ENCODE measurements around the gene CCNJL. TPM values are rescaled to one million over a fixed set of nuclear protein-coding genes. Genes with fewer than 3 reads are reported as not detected.
"Not testable (repeated sequence)": the region's sequence is repeated elsewhere in the genome, so short reads cannot be mapped to it uniquely, and the experiment has no call there.

The CCNJL gene
- total RNA-seq, 2 experiments from 2014 or later: 0.23 TPM; not detected in 1

GRCh38 chr5:160260006-160260775 is 52.2 kb downstream of the CCNJL start:
- ATAC-seq (no peak), DNase-seq (no peak)
- H3K9me3 Mint-ChIP-seq (ENCODE audit: low read depth): no peaks in the 10 kb centered on the region
- no peaks in the 10 kb centered on the region for H3K4me1 Mint-ChIP-seq
- CTCF ChIA-PET: interaction anchor here (0.9 kb wide), 1 partner anchor 11 kb away, joined by 3 read pairs; no protein-coding TSS in a partner anchor
- H3K36me3 Mint-ChIP-seq: no peaks in the 10 kb centered on the region
- H3K4me3 Mint-ChIP-seq: no peak overlapping the region
- H3K27me3 Mint-ChIP-seq: peaks cover 23% of the 10 kb centered on the region
- H3K27ac Mint-ChIP-seq: no peak overlapping the region

GRCh38 chr5:160259341-160259740 is 53.0 kb downstream of the CCNJL start:
- CTCF ChIA-PET: no interaction called here
- Mint-ChIP-seq H3K27me3 (peaks cover 23% of the 10 kb centered on the region), H3K27ac (no peak overlapping the region), H3K36me3 (no peaks in the 10 kb centered on the region), H3K9me3 (ENCODE audit: low read depth) (no peaks in the 10 kb centered on the region), H3K4me1 (no peaks in the 10 kb centered on the region), H3K4me3 (no peak overlapping the region)
- no peak for DNase-seq
- no peak for ATAC-seq

GRCh38 chr5:160254706-160255105 is 57.7 kb downstream of the CCNJL start:
- no peak overlapping the region for H3K27ac Mint-ChIP-seq
- CTCF ChIA-PET: no interaction called here
- no peak for ATAC-seq
- H3K9me3 Mint-ChIP-seq (ENCODE audit: low read depth): no peaks in the 10 kb centered on the region
- no peaks in the 10 kb centered on the region for H3K36me3 Mint-ChIP-seq
- H3K4me1 Mint-ChIP-seq: no peaks in the 10 kb centered on the region
- H3K4me3 Mint-ChIP-seq: no peak overlapping the region
- DNase-seq: no peak
- H3K27me3 Mint-ChIP-seq: peaks cover 3% of the 10 kb centered on the region

DNA sequence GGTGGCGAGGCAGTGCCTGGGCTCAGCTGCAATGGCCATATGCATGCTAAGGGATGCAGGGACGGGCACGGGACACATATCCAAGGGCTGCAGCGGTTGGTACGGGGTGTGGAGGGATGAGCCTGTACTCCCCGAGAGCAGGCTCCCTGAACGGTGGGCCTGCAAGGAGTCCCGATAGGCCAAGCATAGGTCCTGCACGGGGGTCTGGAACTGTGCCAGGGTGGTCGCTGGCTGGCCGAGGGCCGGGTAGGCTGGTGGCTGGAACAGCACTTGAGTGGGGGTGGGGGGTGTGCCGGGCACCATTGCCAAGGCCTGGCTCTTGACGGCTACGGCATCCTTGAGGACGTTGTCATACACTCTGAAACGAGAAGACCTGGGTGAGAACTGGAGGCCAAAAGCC is 58.9 kb downstream of the CCNJL start:
- no peak overlapping the region for H3K4me3 Mint-ChIP-seq
- H3K27ac Mint-ChIP-seq: no peak overlapping the region
- CTCF ChIA-PET: interaction anchor here (0.6 kb wide), 1 partner anchor 166 kb away, joined by 4 read pairs; no protein-coding TSS in a partner anchor
- no peaks in the 10 kb centered on the region for H3K9me3 Mint-ChIP-seq (ENCODE audit: low read depth)
- no peaks in the 10 kb centered on the region for H3K4me1 Mint-ChIP-seq
- no peaks in the 10 kb centered on the region for H3K36me3 Mint-ChIP-seq
- DNase-seq (no peak), ATAC-seq (no peak)
- peaks cover 3% of the 10 kb centered on the region for H3K27me3 Mint-ChIP-seq

- CTCF ChIA-PET: interaction anchor here (0.6 kb wide), 1 partner anchor 167 kb away, joined by 4 read pairs; no protein-coding TSS in a partner anchor
Measured at GRCh38 chr5:160252916-160253315, 59.4 kb downstream of the CCNJL start.

DNA sequence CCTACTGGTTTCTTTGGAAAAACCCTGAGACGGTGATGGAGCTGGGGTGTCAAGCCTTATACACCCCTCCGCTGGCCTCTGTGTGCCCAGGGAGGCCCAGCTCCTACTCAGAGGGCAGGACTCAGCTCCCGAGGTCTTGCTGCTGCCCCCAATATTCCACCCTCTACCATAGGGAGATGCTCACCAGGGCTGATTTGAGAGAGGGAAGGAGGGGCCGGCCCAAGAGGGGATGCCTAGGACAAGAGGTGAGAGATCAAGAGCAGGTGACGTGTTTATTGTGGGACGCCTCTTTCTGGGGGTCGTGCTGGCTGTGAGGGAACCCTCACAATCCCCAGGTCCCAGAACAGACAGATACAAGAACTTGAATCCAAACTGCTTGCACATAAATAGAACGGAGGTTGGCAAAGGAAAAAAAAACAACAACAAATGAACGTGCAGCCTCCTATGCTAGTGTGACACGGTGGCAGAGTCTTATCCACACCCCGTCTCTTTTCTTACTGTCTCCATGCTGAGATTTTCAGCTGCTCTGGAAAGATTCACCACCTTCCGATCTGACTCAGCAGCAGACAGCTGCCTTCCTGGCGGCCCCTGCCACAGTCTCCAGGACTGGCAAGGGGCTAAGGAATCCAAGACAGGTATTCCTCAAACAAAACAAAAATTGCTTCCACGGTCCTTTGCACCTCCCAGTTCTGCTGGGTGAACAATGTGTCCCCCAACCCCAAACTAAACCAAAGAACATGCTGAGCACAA is 60.8 kb downstream of the CCNJL start:
- H3K27me3 Mint-ChIP-seq: peaks cover 3% of the 10 kb centered on the region
- ATAC-seq: no peak
- no peak for DNase-seq
- H3K9me3 Mint-ChIP-seq (ENCODE audit: low read depth): no peaks in the 10 kb centered on the region
- no peak overlapping the region for H3K27ac Mint-ChIP-seq
- no peaks in the 10 kb centered on the region for H3K36me3 Mint-ChIP-seq
- CTCF ChIA-PET: interaction anchor here (0.7 kb wide), 1 partner anchor 20 kb away, joined by 3 read pairs; no protein-coding TSS in a partner anchor
- no peaks in the 10 kb centered on the region for H3K4me1 Mint-ChIP-seq
- H3K4me3 Mint-ChIP-seq: no peak overlapping the region

More at GRCh38 chr5:160252916-160253315, 59.4 kb downstream of the CCNJL start:
- Mint-ChIP-seq H3K27me3 (peaks cover 3% of the 10 kb centered on the region), H3K27ac (no peak overlapping the region), H3K4me1 (no peaks in the 10 kb centered on the region), H3K4me3 (no peak overlapping the region), H3K36me3 (no peaks in the 10 kb centered on the region), H3K9me3 (ENCODE audit: low read depth) (no peaks in the 10 kb centered on the region)
- ATAC-seq (no peak), DNase-seq (no peak)

GRCh38 chr5:160250826-160251225 is 61.5 kb downstream of the CCNJL start:
- no peak for ATAC-seq
- H3K4me1 Mint-ChIP-seq: no peaks in the 10 kb centered on the region
- H3K9me3 Mint-ChIP-seq (ENCODE audit: low read depth): no peaks in the 10 kb centered on the region
- H3K27ac Mint-ChIP-seq: no peak overlapping the region
- H3K36me3 Mint-ChIP-seq: no peaks in the 10 kb centered on the region
- no peak overlapping the region for H3K4me3 Mint-ChIP-seq
- CTCF ChIA-PET: no interaction called here
- peaks cover 3% of the 10 kb centered on the region for H3K27me3 Mint-ChIP-seq
- DNase-seq: no peak

DNA sequence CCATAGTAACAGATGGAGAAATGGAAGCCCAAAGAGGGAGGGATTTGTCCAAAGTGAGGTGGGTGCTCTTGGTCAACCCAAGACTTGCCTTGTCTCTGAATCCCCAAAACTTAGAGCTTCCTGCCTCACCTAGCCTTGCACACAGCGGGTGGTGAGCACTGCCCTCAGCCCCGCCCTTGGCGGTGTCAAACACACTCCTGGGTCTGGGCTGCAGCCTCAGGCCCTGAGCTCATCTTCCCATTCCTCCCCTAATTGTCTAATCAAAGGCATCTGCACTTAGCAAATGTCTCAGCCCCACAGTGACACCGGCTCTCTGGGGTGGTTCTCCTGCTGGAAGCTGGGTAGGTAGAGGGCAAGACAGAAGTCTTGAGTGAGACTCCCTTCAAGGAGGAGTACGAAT is 62.1 kb downstream of the CCNJL start:
- no peak overlapping the region for H3K4me3 Mint-ChIP-seq
- H3K36me3 Mint-ChIP-seq: no peaks in the 10 kb centered on the region
- no peak overlapping the region for H3K27ac Mint-ChIP-seq
- ATAC-seq (no peak), DNase-seq (no peak)
- no peaks in the 10 kb centered on the region for H3K9me3 Mint-ChIP-seq (ENCODE audit: low read depth)
- no peaks in the 10 kb centered on the region for H3K4me1 Mint-ChIP-seq
- CTCF ChIA-PET: interaction anchor here (0.6 to 1.0 kb wide), 2 partner anchors 41 to 228 kb away, joined by 3 read pairs; no protein-coding TSS in a partner anchor
- peaks cover 3% of the 10 kb centered on the region for H3K27me3 Mint-ChIP-seq

- CTCF ChIA-PET: interaction anchor here (1.0 kb wide), 1 partner anchor 228 kb away, joined by 3 read pairs; no protein-coding TSS in a partner anchor
- H3K27ac Mint-ChIP-seq, H3K4me1 Mint-ChIP-seq: not testable (repeated sequence)
Measured at GRCh38 chr5:160249570-160249969, 62.8 kb downstream of the CCNJL start.

DNA sequence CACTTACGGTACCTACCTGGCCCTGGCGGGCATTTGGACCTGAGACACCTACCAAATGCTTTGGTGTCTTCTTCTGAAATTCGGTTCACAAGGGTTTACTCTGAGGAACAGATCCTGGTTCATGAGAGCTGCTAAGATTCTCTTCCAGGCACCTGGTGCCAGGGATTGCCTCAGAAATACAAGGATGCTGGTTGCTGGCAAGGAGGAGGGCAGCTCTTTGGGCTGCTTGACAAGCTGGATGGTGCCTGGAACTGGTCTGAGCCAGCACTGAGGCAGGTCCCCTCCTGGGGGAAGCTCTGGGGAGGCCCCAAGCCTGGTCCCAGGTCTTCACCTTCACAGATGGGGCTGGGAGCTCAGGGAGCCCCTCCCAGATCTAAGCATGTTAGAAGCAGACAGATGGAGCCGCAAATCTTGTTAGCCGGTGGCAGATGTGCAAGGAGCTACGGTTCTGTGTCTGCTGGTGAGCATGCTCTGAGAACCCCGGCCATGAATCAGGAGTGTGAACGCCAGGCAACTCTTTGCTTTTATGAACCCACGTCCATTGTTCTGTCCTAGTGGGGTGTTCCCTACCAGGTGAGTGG is 66.8 kb downstream of the CCNJL start:
- DNase-seq: no peak
- Mint-ChIP-seq H3K4me3 (no peak overlapping the region), H3K4me1 (no peaks in the 10 kb centered on the region), H3K27ac (no peak overlapping the region), H3K27me3 (peaks cover 3% of the 10 kb centered on the region), H3K36me3 (no peaks in the 10 kb centered on the region), H3K9me3 (ENCODE audit: low read depth) (no peaks in the 10 kb centered on the region)
- ATAC-seq: peak; percentile 9
- CTCF ChIA-PET: interaction anchor here (1.6 kb wide), 1 partner anchor 100 kb away, joined by 4 read pairs; no protein-coding TSS in a partner anchor

More at GRCh38 chr5:160249570-160249969, 62.8 kb downstream of the CCNJL start:
- ATAC-seq; H3K27me3 Mint-ChIP-seq; H3K36me3 Mint-ChIP-seq; H3K4me3 Mint-ChIP-seq; H3K9me3 Mint-ChIP-seq (ENCODE audit: low read depth); DNase-seq: not testable (repeated sequence)

GRCh38 chr5:160242145-160242544 is 70.2 kb downstream of the CCNJL start:
- DNase-seq: no peak
- Mint-ChIP-seq H3K27ac (no peak overlapping the region), H3K36me3 (no peaks in the 10 kb centered on the region), H3K4me3 (no peak overlapping the region), H3K9me3 (ENCODE audit: low read depth) (no peaks in the 10 kb centered on the region), H3K4me1 (no peaks in the 10 kb centered on the region), H3K27me3 (no peaks in the 10 kb centered on the region)
- no peak for ATAC-seq
- CTCF ChIA-PET: interaction anchor here (1.6 kb wide), 1 partner anchor 104 kb away, joined by 5 read pairs; no protein-coding TSS in a partner anchor

DNA sequence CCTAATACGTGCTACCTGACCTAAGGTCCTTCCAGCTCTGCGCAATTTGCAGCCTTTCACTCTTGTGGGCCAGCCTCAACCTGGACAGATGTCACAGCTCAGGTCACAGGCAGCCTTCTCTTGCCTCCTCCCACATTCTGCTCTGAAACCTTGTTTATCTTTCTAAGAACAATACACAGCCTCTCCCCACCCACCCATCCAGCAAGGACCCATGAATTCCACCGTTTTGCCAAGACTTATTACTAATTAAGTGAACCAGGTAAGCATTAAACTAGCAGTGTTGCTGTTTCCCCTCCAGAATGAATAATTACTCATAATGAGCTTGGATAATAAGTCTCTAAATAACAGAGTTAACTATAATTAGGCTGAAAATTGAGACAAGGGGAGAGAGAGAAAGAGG is 72.0 kb downstream of the CCNJL start:
- H3K4me1 Mint-ChIP-seq: no peaks in the 10 kb centered on the region
- H3K27ac Mint-ChIP-seq: no peak overlapping the region
- H3K9me3 Mint-ChIP-seq (ENCODE audit: low read depth): no peaks in the 10 kb centered on the region
- CTCF ChIA-PET: interaction anchor here (0.7 kb wide), 1 partner anchor 32 kb away, joined by 4 read pairs; no protein-coding TSS in a partner anchor
- no peaks in the 10 kb centered on the region for H3K36me3 Mint-ChIP-seq
- DNase-seq (no peak), ATAC-seq (no peak)
- H3K27me3 Mint-ChIP-seq: no peaks in the 10 kb centered on the region
- no peak overlapping the region for H3K4me3 Mint-ChIP-seq

DNA sequence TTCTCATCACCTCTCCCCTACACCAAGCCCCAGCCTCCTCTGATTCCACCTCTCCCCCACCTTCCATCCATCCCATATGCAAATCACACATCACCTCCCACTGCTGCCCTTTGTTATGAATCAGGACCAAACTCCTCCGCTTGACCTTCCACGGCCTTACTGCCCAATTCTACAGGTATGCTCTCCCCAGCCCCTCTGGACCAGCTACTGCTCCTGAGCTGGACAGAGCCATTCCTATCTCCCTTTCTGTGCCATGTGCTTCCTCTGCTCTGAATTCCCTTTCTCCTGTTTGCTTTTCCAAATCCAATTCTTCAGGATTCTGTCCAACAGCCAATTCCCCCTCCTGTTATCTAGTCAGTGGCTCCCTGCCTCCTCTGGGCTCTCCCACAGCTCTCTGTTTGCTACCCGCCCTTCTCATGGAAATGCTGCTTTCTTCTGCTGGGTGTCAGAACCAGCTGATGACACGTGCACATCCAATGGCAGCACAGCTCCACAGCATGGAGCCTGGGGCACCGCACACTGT is 74.7 kb downstream of the CCNJL start:
- DNase-seq: no peak
- Mint-ChIP-seq H3K27ac (no peak overlapping the region), H3K36me3 (no peaks in the 10 kb centered on the region), H3K4me3 (no peak overlapping the region), H3K27me3 (no peaks in the 10 kb centered on the region), H3K4me1 (no peaks in the 10 kb centered on the region), H3K9me3 (ENCODE audit: low read depth) (no peaks in the 10 kb centered on the region)
- ATAC-seq: no peak
- CTCF ChIA-PET: no interaction called here

Measured in activated CD8-positive, alpha-beta memory T cell treated with anti-CD3 and anti-CD28 coated beads, Interleukin-2, amount 10 ng/mL, durations not matched to agents 7 days and 5 days (primary cell).